ENCODE measurements around the gene KHK.

Gene KHK

DNA sequence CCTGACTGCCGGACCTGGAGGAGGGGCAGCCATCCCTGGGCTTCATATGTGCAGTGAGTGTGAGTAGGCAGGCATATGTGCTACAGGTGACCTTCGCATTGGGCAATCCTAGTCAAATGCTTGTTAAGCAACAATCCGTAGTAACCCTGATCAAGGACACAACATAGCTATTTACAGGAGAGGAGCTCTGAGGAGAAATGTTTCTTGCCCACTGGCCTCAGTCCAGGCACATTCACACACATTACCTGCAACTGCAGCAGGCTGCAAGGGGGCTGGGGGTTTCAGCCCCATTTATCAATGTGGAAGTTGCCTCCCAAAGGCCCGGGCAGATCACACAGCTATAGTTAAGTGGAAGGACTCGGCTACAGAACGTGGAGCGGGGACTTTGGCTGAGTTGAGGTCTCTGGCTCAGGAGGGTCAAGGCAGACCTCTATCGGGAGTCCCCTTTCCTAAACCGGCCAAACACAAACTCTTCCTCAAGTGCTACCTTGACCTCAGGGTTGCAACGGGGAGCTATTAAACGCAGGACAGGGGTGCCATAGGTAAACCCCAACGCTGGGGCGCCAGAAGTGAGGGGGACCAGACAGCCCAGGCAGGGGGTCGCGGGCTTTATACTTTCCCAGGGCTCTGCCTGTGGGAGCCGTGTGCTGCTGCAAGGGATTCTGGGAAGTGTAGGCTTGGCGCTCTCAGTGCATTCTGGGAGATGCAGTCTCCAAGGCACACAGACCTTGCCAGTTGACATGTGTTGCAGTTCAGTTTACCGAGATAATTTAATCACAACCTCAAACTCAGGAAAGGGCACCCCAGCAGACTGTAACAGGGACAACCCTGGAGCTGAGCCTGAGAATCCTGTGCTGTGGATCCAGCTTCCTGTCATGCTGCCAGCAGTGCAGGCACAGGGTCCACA lies 9.4 kb downstream of the KHK start:
- H3K27me3 ChIP-seq (ENCODE audit: insufficient read depth, poor library complexity, severe bottlenecking): no peaks in the 10 kb centered on the region
- TF ChIP-seq SPI1 (IDR thresholded peaks at IDR 0.05; ENCODE audit: borderline replicate concordance, low read depth) (no peak; the same call in 1 of the 2 replicates), POLR2AphosphoS5 (IDR thresholded peaks at IDR 0.05; ENCODE audit: low read depth) (peak; percentile 52; the same call in 1 of the 2 replicates), REST (IDR thresholded peaks at IDR 0.05; ENCODE audit: insufficient replicate concordance, low read depth) (no peak)
- peak in 1 of 2 experiments; percentile 68 for DNase-seq (ENCODE audit: low read depth in 1 of 2, low spot score in 1 of 2)
- H3K27ac ChIP-seq (replicated peaks): peak overlapping the region; percentile 60
- peak overlapping the region; percentile 23; the same call in 1 of the 2 replicates for H3K4me3 ChIP-seq (replicated peaks; ENCODE audit: insufficient read depth, low read length)

GRCh38 chr2:27096748-27097297 lies 10.3 kb downstream of the KHK start:
- Histone ChIP-seq H3K4me3 (replicated peaks; ENCODE audit: insufficient read depth, low read length) (no peak overlapping the region), H3K27ac (replicated peaks) (no peak overlapping the region; the same call in 1 of the 2 replicates), H3K27me3 (ENCODE audit: insufficient read depth, poor library complexity, severe bottlenecking) (no peaks in the 10 kb centered on the region)
- no peak for DNase-seq (ENCODE audit: low read depth in 1 of 2, low spot score in 1 of 2)
- no peak for TF ChIP-seq GABPA (IDR thresholded peaks at IDR 0.05; ENCODE audit: low read depth)
- no peak for TF ChIP-seq REST (IDR thresholded peaks at IDR 0.05; ENCODE audit: insufficient replicate concordance, low read depth)
- TF ChIP-seq POLR2AphosphoS5 (IDR thresholded peaks at IDR 0.05; ENCODE audit: low read depth): no peak
- no peak for TF ChIP-seq CTCF (IDR thresholded peaks at IDR 0.05; ENCODE audit: insufficient read depth, low read length)
- no peak for TF ChIP-seq SPI1 (IDR thresholded peaks at IDR 0.05; ENCODE audit: borderline replicate concordance, low read depth)

GRCh38 chr2:27097341-27097740 lies 10.8 kb downstream of the KHK start:
- no peak overlapping the region for H3K27ac ChIP-seq (replicated peaks)
- H3K27me3 ChIP-seq (ENCODE audit: insufficient read depth, poor library complexity, severe bottlenecking): no peaks in the 10 kb centered on the region
- no peak for DNase-seq (ENCODE audit: low read depth in 1 of 2, low spot score in 1 of 2)
- TF ChIP-seq POLR2AphosphoS5 (IDR thresholded peaks at IDR 0.05; ENCODE audit: low read depth) (no peak), CTCF (IDR thresholded peaks at IDR 0.05; ENCODE audit: insufficient read depth, low read length) (no peak), SPI1 (IDR thresholded peaks at IDR 0.05; ENCODE audit: borderline replicate concordance, low read depth) (no peak), GABPA (IDR thresholded peaks at IDR 0.05; ENCODE audit: low read depth) (no peak), REST (IDR thresholded peaks at IDR 0.05; ENCODE audit: insufficient replicate concordance, low read depth) (no peak)
- no peak overlapping the region for H3K4me3 ChIP-seq (replicated peaks; ENCODE audit: insufficient read depth, low read length)

Measured in HL-60 (cell line).